ENCODE results near the gene TRDMT1. TPM values are rescaled to one million over a fixed set of nuclear protein-coding genes. Genes with fewer than 3 reads are reported as not detected.
A peak's percentile ranks its signal among the peaks of the same experiment; 100 is the strongest.

Gene TRDMT1
- total RNA-seq, 1 donor from 2014 or later = 14.3 TPM

DNA sequence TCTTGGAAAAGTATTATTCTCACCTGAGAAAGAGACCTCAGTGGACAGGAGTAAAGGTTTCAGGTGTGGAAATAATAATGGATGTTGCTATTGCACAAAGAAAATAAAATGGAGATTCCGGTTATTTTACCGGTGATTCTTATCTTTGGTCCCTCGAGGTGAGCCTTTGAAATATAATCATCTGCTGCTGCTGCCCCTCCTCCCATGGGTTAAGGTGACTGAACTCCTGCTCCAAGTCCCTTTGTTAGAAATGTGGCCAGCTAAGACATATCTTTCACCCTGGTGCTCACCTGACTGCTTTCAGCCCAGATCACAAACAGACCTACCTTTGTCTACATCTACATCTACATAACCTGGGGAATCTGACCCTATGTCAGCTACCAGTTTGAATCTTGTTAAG is 77.5 kb downstream of the TRDMT1 start:
- Mint-ChIP-seq H3K36me3 (ENCODE audit: insufficient read depth) (no peaks in the 10 kb centered on the region), H3K9me3 (ENCODE audit: low read depth) (peaks cover 4% of the 10 kb centered on the region), H3K27ac (peak overlapping the region; percentile 87), H3K4me1 (ENCODE audit: low read depth) (peaks cover 32% of the 10 kb centered on the region), H3K27me3 (no peaks in the 10 kb centered on the region), H3K4me3 (ENCODE audit: low read depth) (peak overlapping the region; percentile 4)
- no peak for DNase-seq (ENCODE audit: low spot score, unreplicated experiment)
- TF ChIP-seq, protein P1, sequence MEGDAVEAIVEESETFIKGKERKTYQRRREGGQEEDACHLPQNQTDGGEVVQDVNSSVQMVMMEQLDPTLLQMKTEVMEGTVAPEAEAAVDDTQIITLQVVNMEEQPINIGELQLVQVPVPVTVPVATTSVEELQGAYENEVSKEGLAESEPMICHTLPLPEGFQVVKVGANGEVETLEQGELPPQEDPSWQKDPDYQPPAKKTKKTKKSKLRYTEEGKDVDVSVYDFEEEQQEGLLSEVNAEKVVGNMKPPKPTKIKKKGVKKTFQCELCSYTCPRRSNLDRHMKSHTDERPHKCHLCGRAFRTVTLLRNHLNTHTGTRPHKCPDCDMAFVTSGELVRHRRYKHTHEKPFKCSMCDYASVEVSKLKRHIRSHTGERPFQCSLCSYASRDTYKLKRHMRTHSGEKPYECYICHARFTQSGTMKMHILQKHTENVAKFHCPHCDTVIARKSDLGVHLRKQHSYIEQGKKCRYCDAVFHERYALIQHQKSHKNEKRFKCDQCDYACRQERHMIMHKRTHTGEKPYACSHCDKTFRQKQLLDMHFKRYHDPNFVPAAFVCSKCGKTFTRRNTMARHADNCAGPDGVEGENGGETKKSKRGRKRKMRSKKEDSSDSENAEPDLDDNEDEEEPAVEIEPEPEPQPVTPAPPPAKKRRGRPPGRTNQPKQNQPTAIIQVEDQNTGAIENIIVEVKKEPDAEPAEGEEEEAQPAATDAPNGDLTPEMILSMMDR (IDR thresholded peaks at IDR 0.05; ENCODE audit: unreplicated experiment) = no peak

DNA sequence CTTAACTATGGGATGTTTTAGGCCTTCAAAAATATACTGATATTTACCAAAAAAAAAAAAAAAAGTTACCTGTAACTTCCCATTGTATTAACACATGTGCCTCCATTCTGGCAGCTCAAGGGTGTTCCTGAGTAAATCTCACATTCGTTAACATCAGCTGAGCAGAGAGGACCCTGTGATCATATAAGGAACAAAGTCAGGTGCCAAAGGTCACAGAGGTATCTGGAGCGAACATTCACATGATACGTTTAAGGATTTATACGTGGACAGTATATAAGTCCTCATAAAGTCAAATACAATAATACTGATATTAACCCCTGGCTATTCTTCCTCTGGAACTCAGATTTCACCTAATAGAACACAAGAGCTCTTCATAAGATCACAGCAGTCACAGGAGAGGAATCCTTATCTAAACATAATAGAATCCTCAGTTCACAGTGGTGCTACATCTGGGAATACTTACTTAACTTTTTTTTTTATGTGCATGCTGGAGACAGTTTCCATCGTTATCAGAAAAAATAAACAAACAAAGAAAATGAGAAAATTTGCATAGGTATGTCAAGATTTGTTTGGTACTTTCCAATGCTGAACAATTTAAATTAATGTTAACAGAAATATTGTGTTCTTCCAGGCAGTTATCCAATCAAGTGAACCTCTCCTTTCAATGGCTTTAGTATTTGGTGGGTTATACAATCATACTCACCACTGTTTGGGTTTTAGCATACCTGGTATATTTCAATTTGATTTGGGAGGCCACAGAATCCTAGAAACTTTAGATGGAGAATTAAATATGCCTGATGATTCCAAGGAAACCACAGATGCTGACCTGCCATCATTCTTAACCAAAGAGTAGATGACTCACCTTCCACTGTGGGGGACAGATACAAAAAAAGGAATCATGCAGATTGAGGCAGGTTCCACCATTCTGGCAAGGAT is 78.5 kb downstream of the TRDMT1 start:
- Mint-ChIP-seq H3K9me3 (ENCODE audit: low read depth) (peaks cover 4% of the 10 kb centered on the region), H3K27me3 (no peaks in the 10 kb centered on the region), H3K27ac (peak overlapping the region; percentile 27), H3K4me3 (ENCODE audit: low read depth) (no peak overlapping the region), H3K4me1 (ENCODE audit: low read depth) (peaks cover 36% of the 10 kb centered on the region), H3K36me3 (ENCODE audit: insufficient read depth) (no peaks in the 10 kb centered on the region)
- TF ChIP-seq, protein P1 (IDR thresholded peaks at IDR 0.05; ENCODE audit: unreplicated experiment) = no peak
- DNase-seq (ENCODE audit: low spot score, unreplicated experiment) = no peak

DNA sequence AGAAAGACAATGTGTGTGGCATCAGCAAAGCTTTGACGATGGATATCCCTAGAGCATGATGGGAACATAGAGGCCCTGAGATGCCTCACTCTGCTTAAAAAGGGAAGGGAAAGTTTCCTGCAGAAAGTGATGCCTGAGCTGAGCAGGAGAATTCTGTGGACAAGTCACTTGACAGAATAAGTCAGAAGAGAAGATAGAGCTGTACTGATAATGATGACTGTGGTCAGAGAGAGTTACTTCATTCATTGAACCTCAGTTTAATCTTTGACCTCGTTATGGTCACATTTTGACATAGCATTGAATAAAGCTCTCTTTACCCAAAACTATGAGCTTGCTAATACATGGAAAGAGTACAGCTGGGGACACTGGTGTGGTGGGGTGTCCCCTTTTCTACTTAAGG is 79.4 kb downstream of the TRDMT1 start:
- no peak for DNase-seq (ENCODE audit: low spot score, unreplicated experiment)
- peaks cover 4% of the 10 kb centered on the region for H3K9me3 Mint-ChIP-seq (ENCODE audit: low read depth)
- H3K27ac Mint-ChIP-seq = no peak overlapping the region
- no peak overlapping the region for H3K4me3 Mint-ChIP-seq (ENCODE audit: low read depth)
- H3K27me3 Mint-ChIP-seq = no peaks in the 10 kb centered on the region
- peaks cover 36% of the 10 kb centered on the region for H3K4me1 Mint-ChIP-seq (ENCODE audit: low read depth)
- H3K36me3 Mint-ChIP-seq (ENCODE audit: insufficient read depth) = no peaks in the 10 kb centered on the region
- TF ChIP-seq, protein P1 (IDR thresholded peaks at IDR 0.05; ENCODE audit: unreplicated experiment) = no peak

DNA sequence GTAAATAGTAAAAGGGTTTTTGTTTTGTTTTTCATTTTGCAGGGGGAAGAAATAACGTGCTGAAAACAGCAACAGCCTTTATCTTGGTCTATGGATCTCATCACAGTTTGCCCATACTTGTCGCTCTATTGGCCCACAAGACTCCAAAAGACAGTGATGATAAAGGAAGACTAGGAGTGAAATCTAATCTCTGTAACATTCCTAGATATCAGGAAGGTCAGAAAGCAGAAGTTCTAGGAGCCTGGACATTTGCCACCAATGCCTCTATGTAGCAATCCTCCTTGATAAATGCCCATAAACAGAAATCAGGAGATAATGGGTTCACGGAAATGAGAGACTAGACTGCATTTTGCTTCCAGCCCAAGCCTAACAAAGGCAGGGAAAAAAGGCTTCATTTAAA is 80.8 kb downstream of the TRDMT1 start:
- Mint-ChIP-seq H3K36me3 (ENCODE audit: insufficient read depth) (no peaks in the 10 kb centered on the region), H3K27me3 (no peaks in the 10 kb centered on the region), H3K27ac (no peak overlapping the region), H3K9me3 (ENCODE audit: low read depth) (peaks cover 4% of the 10 kb centered on the region), H3K4me3 (ENCODE audit: low read depth) (no peak overlapping the region), H3K4me1 (ENCODE audit: low read depth) (peaks cover 43% of the 10 kb centered on the region)
- no peak for DNase-seq (ENCODE audit: low spot score, unreplicated experiment)
- TF ChIP-seq, protein P1 (IDR thresholded peaks at IDR 0.05; ENCODE audit: unreplicated experiment) = no peak

DNA sequence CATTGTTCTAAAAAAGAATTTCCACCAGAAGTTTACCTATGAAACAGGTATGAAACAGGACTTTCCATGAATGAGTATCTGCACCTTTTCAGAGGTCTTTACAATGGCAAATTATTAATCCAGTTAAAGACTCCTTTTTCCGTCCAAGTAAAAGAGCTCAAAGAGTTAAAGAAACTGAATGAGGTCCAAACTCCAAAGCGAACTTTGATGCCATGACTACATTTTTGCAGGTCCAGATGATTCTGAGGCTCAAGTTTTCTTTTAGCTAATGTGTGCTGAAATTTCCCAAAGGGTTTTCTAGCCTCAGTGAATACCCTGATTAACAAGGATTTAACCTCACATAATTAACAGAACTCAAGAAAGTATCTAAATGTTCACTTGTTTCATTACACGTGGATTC is 81.6 kb downstream of the TRDMT1 start:
- H3K36me3 Mint-ChIP-seq (ENCODE audit: insufficient read depth) = no peaks in the 10 kb centered on the region
- H3K4me3 Mint-ChIP-seq (ENCODE audit: low read depth) = no peak overlapping the region
- no peak overlapping the region for H3K27ac Mint-ChIP-seq
- no peak for DNase-seq (ENCODE audit: low spot score, unreplicated experiment)
- no peaks in the 10 kb centered on the region for H3K9me3 Mint-ChIP-seq (ENCODE audit: low read depth)
- H3K4me1 Mint-ChIP-seq (ENCODE audit: low read depth) = peaks cover 49% of the 10 kb centered on the region
- TF ChIP-seq, protein P1 (IDR thresholded peaks at IDR 0.05; ENCODE audit: unreplicated experiment) = no peak
- no peaks in the 10 kb centered on the region for H3K27me3 Mint-ChIP-seq

Data from progenitor cell of endocrine pancreas (in vitro differentiated cells).